Hepatocyte (in vitro differentiated cells): ENCODE results near the gene PTGIS.

Experiments
- CTCF ChIP-seq: fragments of 200-600 bp; sonication (generic); IDR thresholded peaks from 2 replicates; pipeline ENCODE4 v1.5.1; 2016; ENCODE audit warnings: antibody characterized with exemption, mild to moderate bottlenecking; ENCODE audit not compliant: poor library complexity
- EZH2 ChIP-seq: fragments of 200-600 bp; sonication (generic); IDR thresholded peaks from 2 replicates; pipeline ENCODE4 v1.6.1; 2016; ENCODE audit warnings: antibody characterized with exemption, mild to moderate bottlenecking, borderline replicate concordance

GRCh38 chr20:49482621-49483017, 85.3 kb downstream of the PTGIS start, which contains the start of gene KCNB1:
- TF ChIP-seq CTCF (no peak), EZH2 (no peak)
